Measurements from ENCODE around the gene SIPA1. TPM values are rescaled to one million over a fixed set of nuclear protein-coding genes. Genes with fewer than 3 reads are reported as not detected.

SIPA1 gene
- total and polyA plus RNA-seq, 9 of the 15 experiments (the other 6 are each of a cell fraction or from before 2014, with no cell fraction given), result 0.25 to 85.8 (median 16.8) TPM

GRCh38 chr11:65623852-65624616 is 13.9 kb upstream of the SIPA1 start:
- in situ Hi-C loops (cut with MboI) (no loop called here), intact Hi-C loops (cut with micrococcal nuclease) (no loop called here)
- ATAC-seq (no peak), DNase-seq (ENCODE audit: extremely low read depth in 1 of 4, low spot score in 3 of 4) (no peak), FAIRE-seq (no peak)
- Histone ChIP-seq H3K4me1 (replicated peaks in 1 of 2; ENCODE audit: control insufficient read depth in 2 of 2, insufficient read depth in 2 of 2, low read length in 2 of 2) (peaks cover 0 to 40% of the 10 kb centered on the region in 2 experiments; a peak in 1 of 5 replicates), H4K20me1 (replicated peaks; ENCODE audit: control insufficient read depth, insufficient read depth, low read length) (0 out of 2 replicates have a peak, but pooled peaks cover 3% of the 10 kb centered on the region), H3K4me2 (ENCODE audit: insufficient read depth, low read length) (no peak overlapping the region), H2AFZ (ENCODE audit: low read depth, low read length) (no peak overlapping the region), H3K27me3 (ENCODE audit: control insufficient read depth in 2 of 2, insufficient read depth in 2 of 2, low read length in 2 of 2) (no peaks in the 10 kb centered on the region), H3K9me3 (replicated peaks; ENCODE audit: control insufficient read depth, insufficient read depth, low read depth, low read length) (no peaks in the 10 kb centered on the region), H3K9me1 (ENCODE audit: control insufficient read depth, insufficient read depth, low read length) (no peaks in the 10 kb centered on the region), H3K9ac (ENCODE audit: insufficient read depth in 1 of 2, low read depth in 2 of 2, low read length in 2 of 2) (peak overlapping the region in 1 of 2 experiments; percentile 76; a peak in 2 of 4 replicates), H3K36me3 (ENCODE audit: control insufficient read depth, insufficient read depth, low read length) (peaks cover 94% of the 10 kb centered on the region; the same call in 2 of the 3 replicates), H3K79me2 (ENCODE audit: control insufficient read depth, insufficient read depth, low read length) (no peaks in the 10 kb centered on the region; the same call in 2 of the 3 replicates), H3K4me3 (no peak overlapping the region), H3K27ac (ENCODE audit: extremely low read depth, low read depth, low read length) (no peak overlapping the region)
- POLR2A ChIA-PET, result interaction anchor here (0.5 to 3.1 kb wide), 6 partner anchors 9 to 201 kb away, joined by 3 to 11 read pairs (median 5); partner anchors contain the start of genes NEAT1, PCNX3 and SIPA1
- BruUV-seq (replicated peaks), result no TSS peak
- CTCF ChIA-PET (ENCODE audit: low intra/inter-chr PET ratio), result no interaction called here
- 92% methylated on average over 17 of the region's 25 CpGs for WGBS (ENCODE audit: insufficient coverage, low coverage, missing lambda C conversion rate)
- no peak for TF ChIP-seq TOE1 (IDR thresholded peaks at IDR 0.05; ENCODE audit: borderline replicate concordance)
- no peak for TF ChIP-seq TOE1 (CRISPR knock-in tag; IDR thresholded peaks at IDR 0.05; ENCODE audit: borderline replicate concordance, low read depth)
- peak; percentile 50 for TF ChIP-seq POLR2G (IDR thresholded peaks at IDR 0.05; ENCODE audit: low read depth, low read length)
- no peak for TF ChIP-seq TARDBP (IDR thresholded peaks at IDR 0.05)
